RWPE2 (cell line): ENCODE measurements around the gene MYOD1.

Experiments used
- ATAC-seq: fragments of 200-7000 bp; cut with Tn5 transposase; 3 replicates; pipeline ENCODE4 v1.9.1; 2021; ENCODE audit warnings: low read depth
- DNase-seq: peaks from one replicate; pipeline ENCODE4 v3.0.0-alpha.2; 2020; ENCODE audit warnings: low spot score
- H3K27ac ChIP-seq: fragments of 450-650 bp; 2 replicates; pipeline ENCODE4 v1.5.1; 2017; ENCODE audit warnings: mild to moderate bottlenecking; ENCODE audit not compliant: poor library complexity, severe bottlenecking
- H3K27me3 ChIP-seq: fragments of 250-450 bp; sonication (Bioruptor Pico); 2 replicates; pipeline ENCODE4 v1.5.1; 2021; ENCODE audit warnings: mild to moderate bottlenecking, moderate library complexity; ENCODE audit not compliant: insufficient read depth, poor library complexity, severe bottlenecking
- H3K36me3 ChIP-seq: fragments of 250-450 bp; sonication (Bioruptor Pico); 2 replicates; pipeline ENCODE4 v1.5.1; 2020; ENCODE audit warnings: low read depth, mild to moderate bottlenecking, moderate library complexity
- H3K4me1 ChIP-seq: fragments of 250-450 bp; sonication (Bioruptor Pico); 2 replicates; pipeline ENCODE4 v1.5.1; 2021; ENCODE audit warnings: mild to moderate bottlenecking, moderate library complexity; ENCODE audit not compliant: insufficient read depth, poor library complexity, severe bottlenecking
- H3K4me3 ChIP-seq: fragments of 250-450 bp; sonication (Bioruptor Pico); 2 replicates; pipeline ENCODE4 v1.5.1; 2021; ENCODE audit warnings: mild to moderate bottlenecking, moderate library complexity; ENCODE audit not compliant: severe bottlenecking
- H3K9me3 ChIP-seq: fragments of 250-450 bp; sonication (Bioruptor Pico); 2 replicates; pipeline ENCODE4 v1.5.1; 2021; ENCODE audit warnings: mild to moderate bottlenecking, moderate library complexity; ENCODE audit not compliant: severe bottlenecking
- CTCF ChIP-seq: fragments of 450-650 bp; IDR thresholded peaks from one replicate; pipeline ENCODE4 v1.5.1; 2017; ENCODE audit warnings: mild to moderate bottlenecking, moderate library complexity; ENCODE audit not compliant: poor library complexity, severe bottlenecking

The MYOD1 gene

DNA sequence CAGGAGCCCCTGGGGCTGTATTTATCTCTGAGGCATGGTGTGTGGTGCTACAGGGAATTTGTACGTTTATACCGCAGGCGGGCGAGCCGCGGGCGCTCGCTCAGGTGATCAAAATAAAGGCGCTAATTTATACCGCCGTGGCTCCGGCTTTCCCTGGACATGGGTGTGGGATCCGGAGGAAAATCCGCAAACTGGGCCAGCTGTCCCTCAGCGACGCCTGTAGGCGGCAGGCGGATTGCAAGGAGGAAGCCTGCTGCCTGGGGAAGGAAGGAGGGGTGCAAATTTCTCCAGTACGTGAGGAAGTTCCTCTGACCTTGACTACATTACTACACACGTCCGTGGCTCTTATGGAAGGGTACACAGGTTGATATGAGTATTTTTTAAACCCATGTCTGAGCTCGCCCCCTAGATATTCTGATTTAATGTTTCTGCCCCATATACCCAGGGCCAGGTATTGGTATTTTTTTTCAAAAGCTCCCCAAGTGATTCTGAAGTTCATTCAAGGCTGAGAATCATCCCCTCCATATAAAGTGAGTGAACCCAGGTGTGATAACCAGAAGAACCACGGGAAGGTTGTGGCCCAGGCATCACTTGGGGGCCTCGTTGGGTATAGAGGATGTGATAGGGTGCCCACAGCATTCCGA is 2.8 kb downstream of the MYOD1 start:
- DNase-seq (no peak), ATAC-seq (0 out of 3 replicates have a peak, but pooled peaks have one; percentile 26)
- Histone ChIP-seq H3K4me3 (no peak overlapping the region), H3K36me3 (no peaks in the 10 kb centered on the region), H3K27ac (no peak overlapping the region), H3K4me1 (no peaks in the 10 kb centered on the region), H3K9me3 (no peaks in the 10 kb centered on the region), H3K27me3 (peaks cover 92% of the 10 kb centered on the region)
- peak; percentile 38 for TF ChIP-seq CTCF

- TF ChIP-seq CTCF: no peak
- no peak overlapping the region for H3K27ac ChIP-seq
- no peaks in the 10 kb centered on the region for H3K4me1 ChIP-seq
- peaks cover 80% of the 10 kb centered on the region for H3K27me3 ChIP-seq
- no peaks in the 10 kb centered on the region for H3K36me3 ChIP-seq
- ATAC-seq (no peak), DNase-seq (no peak)
- H3K4me3 ChIP-seq: no peak overlapping the region
- no peaks in the 10 kb centered on the region for H3K9me3 ChIP-seq
These were observed 4.9 kb downstream of the MYOD1 start for GRCh38 chr11:17724020-17724908.

DNA sequence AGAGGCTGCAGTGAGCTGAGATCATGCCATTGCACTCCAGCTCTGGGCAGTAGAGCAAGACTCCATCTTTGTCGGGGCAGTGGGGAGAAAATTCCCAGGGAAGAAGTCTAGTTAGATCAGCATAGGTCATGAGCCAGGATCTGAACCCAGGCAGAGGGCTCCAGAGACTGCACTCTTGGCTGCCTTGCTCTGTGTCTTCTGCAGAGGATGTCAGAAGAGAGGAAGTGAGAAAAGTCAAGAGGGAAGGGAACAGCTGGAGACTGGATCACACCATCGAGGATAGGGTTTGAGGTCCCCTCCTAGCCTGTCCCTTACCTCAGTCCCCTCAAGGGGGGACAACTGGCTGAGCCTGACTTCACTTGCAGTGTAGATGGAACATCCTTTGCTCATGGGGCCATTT is 5.8 kb downstream of the MYOD1 start:
- TF ChIP-seq CTCF: no peak
- Histone ChIP-seq H3K27me3 (peaks cover 78% of the 10 kb centered on the region), H3K27ac (no peak overlapping the region), H3K4me3 (no peak overlapping the region), H3K36me3 (no peaks in the 10 kb centered on the region), H3K9me3 (no peaks in the 10 kb centered on the region), H3K4me1 (no peaks in the 10 kb centered on the region)
- DNase-seq (no peak), ATAC-seq (no peak)

GRCh38 chr11:17730137-17730536 is 10.8 kb downstream of the MYOD1 start:
- TF ChIP-seq CTCF: no peak
- ATAC-seq (no peak), DNase-seq (no peak)
- H3K4me3 ChIP-seq: no peak overlapping the region
- peaks cover 50% of the 10 kb centered on the region for H3K27me3 ChIP-seq
- no peaks in the 10 kb centered on the region for H3K36me3 ChIP-seq
- no peak overlapping the region for H3K27ac ChIP-seq
- H3K4me1 ChIP-seq: no peaks in the 10 kb centered on the region
- no peaks in the 10 kb centered on the region for H3K9me3 ChIP-seq
